Activated naive CD8-positive, alpha-beta T cell treated with anti-CD3 and anti-CD28 coated beads, Interleukin-2, amount 10 ng/mL, durations not matched to agents 7 days and 5 days (primary cell): ENCODE measurements around the gene PC. TPM values are rescaled to one million over a fixed set of nuclear protein-coding genes. Genes with fewer than 3 reads are reported as not detected.
A peak's percentile ranks its signal among the peaks of the same experiment; 100 is the strongest.

Experiments
- ATAC-seq: fragments of 150-1000 bp; cut with Tn5 transposase; one replicate; pipeline ENCODE4 v1.10.0; 2021; ENCODE audit warnings: low read depth, moderate library complexity
- POLR2A ChIA-PET: fragments of 350-600 bp; sonication (Branson Sonifier 250); formaldehyde crosslinking; loops from one replicate; lab custom pipeline; 2021; ENCODE audit warnings: antibody characterized with exemption; lab: Charles Lee
- DNase-seq: peaks from one replicate; pipeline ENCODE4 v3.0.0; 2021
- H3K27ac Mint-ChIP-seq: one replicate; pipeline ENCODE4 v1.8.0; 2022; ENCODE audit warnings: mild to moderate bottlenecking, mixed read lengths
- H3K27me3 Mint-ChIP-seq: one replicate; pipeline ENCODE4 v1.8.0; 2022; ENCODE audit warnings: mild to moderate bottlenecking, moderate library complexity, mixed read lengths
- H3K36me3 Mint-ChIP-seq: one replicate; pipeline ENCODE4 v1.8.0; 2021; ENCODE audit warnings: mild to moderate bottlenecking, mixed read lengths
- H3K4me1 Mint-ChIP-seq: one replicate; pipeline ENCODE4 v1.8.0; 2021; ENCODE audit warnings: mixed read lengths
- H3K4me3 Mint-ChIP-seq: one replicate; pipeline ENCODE4 v1.8.0; 2022; ENCODE audit warnings: mild to moderate bottlenecking, moderate library complexity, mixed read lengths
- H3K9me3 Mint-ChIP-seq: one replicate; pipeline ENCODE4 v1.8.0; 2021; ENCODE audit warnings: mixed read lengths
- total RNA-seq, 2 experiments: library from RNA; stranded (reverse); gene quantifications; one replicate each; pipeline ENCODE4 v1.2.3, GENCODE V29; 2021

PC gene
- total RNA-seq, 2 experiments from 2014 or later = 8.2 to 9.0 TPM

GRCh38 chr11:66878474-66878873, 79.7 kb downstream of the PC start:
- H3K4me1 Mint-ChIP-seq = peaks cover 13% of the 10 kb centered on the region
- no peaks in the 10 kb centered on the region for H3K9me3 Mint-ChIP-seq
- ATAC-seq (no peak), DNase-seq (no peak)
- no peak overlapping the region for H3K4me3 Mint-ChIP-seq
- H3K27me3 Mint-ChIP-seq = no peaks in the 10 kb centered on the region
- POLR2A ChIA-PET = interaction anchor here (0.8 kb wide), 1 partner anchor 35 kb away, joined by 3 read pairs; the partner anchor contains the start of gene RCE1
- no peak overlapping the region for H3K27ac Mint-ChIP-seq
- no peaks in the 10 kb centered on the region for H3K36me3 Mint-ChIP-seq

GRCh38 chr11:66877588-66878385, 80.4 kb downstream of the PC start:
- Mint-ChIP-seq H3K27ac (no peak overlapping the region), H3K36me3 (no peaks in the 10 kb centered on the region), H3K4me3 (no peak overlapping the region), H3K4me1 (peaks cover 11% of the 10 kb centered on the region), H3K27me3 (no peaks in the 10 kb centered on the region), H3K9me3 (no peaks in the 10 kb centered on the region)
- POLR2A ChIA-PET = interaction anchor here (0.8 kb wide), 1 partner anchor 35 kb away, joined by 3 read pairs; the partner anchor contains the start of gene RCE1
- ATAC-seq (no peak), DNase-seq (no peak)

GRCh38 chr11:66875378-66875777, 82.8 kb downstream of the PC start:
- no peak for DNase-seq
- no peaks in the 10 kb centered on the region for H3K9me3 Mint-ChIP-seq
- no peak for ATAC-seq
- POLR2A ChIA-PET = no interaction called here
- H3K36me3 Mint-ChIP-seq = no peaks in the 10 kb centered on the region
- H3K27me3 Mint-ChIP-seq = no peaks in the 10 kb centered on the region
- H3K4me3 Mint-ChIP-seq = no peak overlapping the region
- H3K27ac Mint-ChIP-seq = no peak overlapping the region
- peaks cover 4% of the 10 kb centered on the region for H3K4me1 Mint-ChIP-seq

DNA sequence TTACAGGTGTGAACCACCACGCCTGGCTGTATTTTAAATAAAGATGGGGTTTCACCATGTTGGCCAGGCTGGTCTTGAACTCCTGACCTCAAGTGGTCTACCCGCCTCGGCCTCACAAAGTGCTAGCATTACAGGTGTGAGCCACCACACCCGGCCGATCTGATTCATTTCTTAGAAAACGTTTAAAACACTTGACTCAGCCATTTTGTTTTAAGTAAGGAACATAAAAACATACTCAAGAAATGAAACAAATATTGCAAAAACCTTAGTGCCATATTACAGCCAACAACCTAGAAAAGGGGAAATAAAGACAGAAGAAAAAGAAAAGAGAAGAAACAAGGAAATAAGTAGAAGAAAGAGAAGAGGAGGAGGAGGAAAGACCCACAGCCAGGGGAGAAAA, 84.0 kb downstream of the PC start:
- H3K27ac Mint-ChIP-seq = no peak overlapping the region
- ATAC-seq (no peak), DNase-seq (no peak)
- peaks cover 1% of the 10 kb centered on the region for H3K4me1 Mint-ChIP-seq
- no peaks in the 10 kb centered on the region for H3K9me3 Mint-ChIP-seq
- no peaks in the 10 kb centered on the region for H3K36me3 Mint-ChIP-seq
- POLR2A ChIA-PET = no interaction called here
- no peak overlapping the region for H3K4me3 Mint-ChIP-seq
- no peaks in the 10 kb centered on the region for H3K27me3 Mint-ChIP-seq

GRCh38 chr11:66871521-66871901, 86.7 kb downstream of the PC start:
- no peaks in the 10 kb centered on the region for H3K9me3 Mint-ChIP-seq
- ATAC-seq = no peak
- POLR2A ChIA-PET = no interaction called here
- no peaks in the 10 kb centered on the region for H3K36me3 Mint-ChIP-seq
- H3K27me3 Mint-ChIP-seq = no peaks in the 10 kb centered on the region
- no peak for DNase-seq
- no peak overlapping the region for H3K27ac Mint-ChIP-seq
- H3K4me1 Mint-ChIP-seq = peaks cover 6% of the 10 kb centered on the region
- H3K4me3 Mint-ChIP-seq = no peak overlapping the region

- Mint-ChIP-seq H3K27me3 (no peaks in the 10 kb centered on the region), H3K9me3 (no peaks in the 10 kb centered on the region), H3K4me1 (peaks cover 6% of the 10 kb centered on the region), H3K27ac (no peak overlapping the region), H3K36me3 (no peaks in the 10 kb centered on the region), H3K4me3 (no peak overlapping the region)
- ATAC-seq = no peak
- no peak for DNase-seq
- POLR2A ChIA-PET = no interaction called here
These were observed 87.3 kb downstream of the PC start for GRCh38 chr11:66870616-66871520.

DNA sequence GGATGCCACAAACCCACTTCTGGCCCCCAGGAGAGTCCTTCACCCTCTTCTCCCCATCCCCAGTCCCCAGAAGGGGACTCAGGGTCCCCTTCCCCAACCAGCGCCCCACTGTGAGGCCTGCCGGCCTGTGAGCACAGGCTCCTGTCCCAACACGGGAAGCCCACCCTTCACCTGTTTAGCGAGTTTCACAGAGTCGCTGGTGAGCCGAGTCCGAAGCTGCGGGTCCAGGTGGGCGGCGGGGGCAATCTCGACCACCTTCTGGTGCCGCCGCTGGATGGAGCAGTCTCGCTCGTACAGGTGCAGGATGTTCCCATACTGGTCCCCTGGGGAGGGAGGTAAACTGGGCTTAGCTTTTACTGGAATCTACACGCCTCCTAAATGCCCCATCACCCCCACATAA, 88.1 kb downstream of the PC start:
- DNase-seq (no peak), ATAC-seq (no peak)
- Mint-ChIP-seq H3K4me1 (peaks cover 6% of the 10 kb centered on the region), H3K36me3 (no peaks in the 10 kb centered on the region), H3K9me3 (no peaks in the 10 kb centered on the region), H3K4me3 (no peak overlapping the region), H3K27me3 (no peaks in the 10 kb centered on the region), H3K27ac (no peak overlapping the region)
- POLR2A ChIA-PET = interaction anchor here (0.8 kb wide), 1 partner anchor 28 kb away, joined by 3 read pairs; no protein-coding TSS in a partner anchor

DNA sequence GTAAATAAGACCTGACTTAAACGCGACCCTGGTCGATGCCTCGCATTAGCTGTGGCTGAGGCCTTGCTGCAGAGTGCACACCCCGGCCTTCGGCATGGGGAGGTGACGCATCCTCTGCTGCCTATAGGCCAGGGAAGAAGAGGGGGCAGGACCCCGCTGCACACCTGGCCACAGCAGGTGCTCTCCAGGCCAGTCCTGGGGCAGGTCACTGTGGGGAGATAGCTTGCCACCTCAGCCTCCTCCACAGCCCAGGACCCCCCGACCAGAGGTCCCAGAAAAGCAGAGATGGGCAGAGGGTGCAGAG, 88.7 kb downstream of the PC start:
- Mint-ChIP-seq H3K27me3 (no peaks in the 10 kb centered on the region), H3K4me3 (no peak overlapping the region), H3K36me3 (no peaks in the 10 kb centered on the region)

GRCh38 chr11:66868726-66869566, 89.2 kb downstream of the PC start:
- peak; percentile 78 for DNase-seq
- Mint-ChIP-seq H3K4me1 (peaks cover 6% of the 10 kb centered on the region), H3K4me3 (peak overlapping the region; percentile 3), H3K27ac (no peak overlapping the region), H3K36me3 (no peaks in the 10 kb centered on the region), H3K27me3 (no peaks in the 10 kb centered on the region), H3K9me3 (no peaks in the 10 kb centered on the region)
- POLR2A ChIA-PET = no interaction called here
- ATAC-seq = peak; percentile 94

More for the DNA sequence above, 88.7 kb downstream of the PC start:
- ATAC-seq (no peak), DNase-seq (no peak)
- Mint-ChIP-seq H3K9me3 (no peaks in the 10 kb centered on the region), H3K4me1 (peaks cover 6% of the 10 kb centered on the region), H3K27ac (no peak overlapping the region)
- POLR2A ChIA-PET = interaction anchor here (0.8 kb wide), 1 partner anchor 27 kb away, joined by 3 read pairs; no protein-coding TSS in a partner anchor

- H3K36me3 Mint-ChIP-seq = no peaks in the 10 kb centered on the region
- ATAC-seq (no peak), DNase-seq (no peak)
- no peaks in the 10 kb centered on the region for H3K27me3 Mint-ChIP-seq
- no peak overlapping the region for H3K27ac Mint-ChIP-seq
- no peaks in the 10 kb centered on the region for H3K9me3 Mint-ChIP-seq
- H3K4me3 Mint-ChIP-seq = peak overlapping the region; percentile 3
- peaks cover 6% of the 10 kb centered on the region for H3K4me1 Mint-ChIP-seq
- POLR2A ChIA-PET = no interaction called here
These were observed 90.0 kb downstream of the PC start for GRCh38 chr11:66868082-66868725.

GRCh38 chr11:66867425-66868040, 90.7 kb downstream of the PC start:
- DNase-seq (no peak), ATAC-seq (no peak)
- H3K36me3 Mint-ChIP-seq = no peaks in the 10 kb centered on the region
- H3K4me3 Mint-ChIP-seq = no peak overlapping the region
- peaks cover 6% of the 10 kb centered on the region for H3K4me1 Mint-ChIP-seq
- no peak overlapping the region for H3K27ac Mint-ChIP-seq
- H3K27me3 Mint-ChIP-seq = no peaks in the 10 kb centered on the region
- no peaks in the 10 kb centered on the region for H3K9me3 Mint-ChIP-seq
- POLR2A ChIA-PET = interaction anchor here (1.5 kb wide), 1 partner anchor 12 kb away, joined by 6 read pairs; no protein-coding TSS in a partner anchor

- H3K4me1 Mint-ChIP-seq = peaks cover 6% of the 10 kb centered on the region
- DNase-seq = no peak
- no peaks in the 10 kb centered on the region for H3K9me3 Mint-ChIP-seq
- no peak overlapping the region for H3K27ac Mint-ChIP-seq
- no peak for ATAC-seq
- POLR2A ChIA-PET = interaction anchor here (1.5 kb wide), 1 partner anchor 11 kb away, joined by 6 read pairs; no protein-coding TSS in a partner anchor
- H3K36me3 Mint-ChIP-seq = no peaks in the 10 kb centered on the region
- H3K27me3 Mint-ChIP-seq = no peaks in the 10 kb centered on the region
- no peak overlapping the region for H3K4me3 Mint-ChIP-seq
These were observed 91.6 kb downstream of the PC start for GRCh38 chr11:66866511-66866986.
